Hematopoietic multipotent progenitor cell treated with erythropoietin and hydrocortisone succinate and interleukin-3 and kit ligand, for 15 days (in vitro differentiated cells): Measurements from ENCODE around the gene ZNF175.

Experiments
- DNase-seq: peaks from one replicate; pipeline ENCODE4 v3.0.0-alpha.2; 2015; ENCODE audit warnings: low spot score

The ZNF175 gene

DNA sequence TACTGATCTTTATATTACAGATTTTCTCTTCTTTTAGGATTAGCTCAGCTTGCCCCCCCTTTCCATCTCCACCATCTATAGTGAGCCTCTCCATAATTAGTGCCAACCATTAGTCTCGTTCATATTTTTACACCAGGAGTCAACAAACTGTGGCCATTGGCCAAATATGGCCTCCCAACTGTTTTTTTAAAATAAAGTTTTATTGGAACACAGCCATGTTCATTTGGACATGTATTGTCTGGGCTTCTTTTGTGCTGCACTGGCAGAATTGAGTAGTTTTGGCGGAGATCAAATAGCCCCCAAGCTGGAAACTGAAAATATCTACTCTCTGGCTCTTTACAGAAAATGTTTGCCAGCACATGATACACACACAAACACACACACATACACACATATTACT is 18.4 kb downstream of the ZNF175 start:
- no peak for DNase-seq

DNA sequence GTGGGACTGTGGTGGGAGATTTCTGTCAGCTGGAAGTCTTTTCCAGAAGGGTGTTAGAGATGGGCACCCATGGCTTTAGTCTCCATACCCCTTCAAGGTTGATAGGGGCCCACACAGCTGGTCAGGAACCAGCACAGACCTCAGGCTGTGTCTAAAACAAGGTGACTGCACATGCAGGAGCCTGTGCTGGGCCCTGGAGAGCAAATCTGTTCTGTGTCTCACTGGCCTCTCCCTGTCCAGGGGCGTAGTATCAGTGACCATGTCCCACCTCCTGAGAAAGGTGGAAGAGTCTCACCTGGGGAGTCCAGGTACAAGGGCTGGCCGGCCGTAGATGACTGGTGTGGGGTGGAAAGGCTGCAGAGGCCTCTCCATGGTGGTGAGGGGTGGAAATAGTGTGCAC is 19.4 kb downstream of the ZNF175 start:
- DNase-seq: no peak

DNA sequence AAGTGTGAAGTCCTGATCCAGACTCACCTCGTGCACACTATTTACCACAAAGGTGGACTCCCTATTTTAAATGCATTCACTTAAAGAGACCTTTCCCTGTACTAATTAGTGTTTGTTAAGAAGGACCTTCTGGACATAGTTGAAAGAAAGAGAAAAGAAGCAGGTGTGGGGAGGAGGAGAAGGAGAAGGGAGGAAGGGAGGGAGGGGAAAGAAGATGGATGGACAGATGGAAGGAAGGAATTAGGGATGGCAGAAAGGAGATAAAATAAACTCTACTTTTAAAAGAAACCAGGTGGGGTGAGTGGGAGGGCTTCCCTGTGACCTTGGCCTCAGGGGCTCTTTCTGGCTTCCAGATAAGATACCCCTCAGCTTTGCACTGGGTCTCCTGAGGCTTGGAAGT is 21.4 kb downstream of the ZNF175 start:
- no peak for DNase-seq

DNA sequence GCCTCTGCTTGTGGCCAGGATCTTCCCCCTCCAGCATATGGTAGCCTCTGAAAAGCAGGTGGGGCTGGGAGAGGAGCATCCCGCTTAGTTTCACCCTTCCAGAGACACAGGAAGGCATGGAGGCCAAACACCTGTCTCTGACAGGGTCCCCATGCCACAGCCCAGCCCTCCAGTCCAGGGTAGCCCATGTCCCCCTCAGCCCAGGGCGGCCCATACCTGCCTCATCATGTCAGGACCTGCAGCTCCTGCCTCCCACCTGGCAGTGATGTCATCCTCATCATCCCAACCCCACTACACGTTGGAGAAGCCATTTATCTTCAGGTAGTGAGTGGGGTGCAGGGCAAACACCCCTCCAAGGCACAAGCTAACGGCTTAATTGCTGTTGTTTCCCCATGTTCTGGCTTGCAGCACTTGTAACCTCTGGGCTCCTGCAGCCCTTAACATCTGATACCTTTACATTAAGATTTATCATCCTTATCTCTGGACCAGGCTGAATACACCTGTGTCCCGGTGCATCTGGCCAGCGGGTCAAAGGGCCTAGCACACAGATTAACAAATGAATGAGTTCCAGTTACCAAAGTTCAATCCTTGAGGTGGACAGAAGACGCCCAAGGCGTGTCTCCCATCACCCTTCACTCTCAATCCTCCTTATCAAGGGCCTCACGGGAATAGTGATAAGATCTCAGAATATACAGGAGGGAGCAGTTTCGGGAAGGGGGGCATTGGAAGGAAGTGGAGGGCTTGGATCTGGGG is 22.2 kb downstream of the ZNF175 start:
- no peak for DNase-seq

DNA sequence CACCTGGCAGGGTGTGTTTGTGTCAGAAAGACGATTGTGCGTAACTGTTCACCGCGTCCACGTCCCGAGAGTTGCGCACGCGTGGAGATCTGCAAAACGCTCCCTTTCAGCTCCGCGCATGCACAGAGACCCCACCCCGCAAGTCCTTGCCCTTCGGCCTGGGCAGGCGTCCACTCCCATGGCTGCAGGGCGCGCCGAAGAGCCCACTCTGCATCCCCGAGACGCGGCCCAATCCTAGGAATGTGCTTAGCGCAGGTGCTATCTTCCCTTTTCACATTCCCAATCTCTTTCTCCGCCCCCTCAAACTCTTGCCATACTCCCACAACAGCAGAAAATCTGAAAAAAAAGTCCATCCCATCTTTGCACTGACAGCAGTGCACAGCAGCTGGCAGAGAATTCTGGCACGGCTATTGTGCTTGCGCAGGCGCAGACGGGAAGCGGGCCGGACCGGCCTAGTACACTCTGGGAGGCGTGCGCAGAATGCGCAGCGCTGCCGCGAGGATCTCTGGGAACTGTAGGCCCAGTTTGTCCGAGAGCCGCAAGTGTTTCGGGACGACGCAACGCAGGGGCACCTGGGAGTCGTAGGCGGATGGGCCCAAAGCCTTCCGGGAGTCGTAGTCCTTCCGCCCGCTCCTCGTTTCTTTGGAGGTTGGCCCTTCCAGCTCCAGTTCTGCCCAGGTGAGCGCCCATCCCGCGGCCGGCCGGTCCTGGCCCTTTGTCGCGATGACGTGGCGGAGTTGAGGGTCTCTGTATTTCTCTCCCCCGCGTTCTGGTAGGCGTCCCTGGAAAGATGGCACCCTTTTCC is 23.1 kb downstream of the ZNF175 start:
- DNase-seq: peak; percentile 96

DNA sequence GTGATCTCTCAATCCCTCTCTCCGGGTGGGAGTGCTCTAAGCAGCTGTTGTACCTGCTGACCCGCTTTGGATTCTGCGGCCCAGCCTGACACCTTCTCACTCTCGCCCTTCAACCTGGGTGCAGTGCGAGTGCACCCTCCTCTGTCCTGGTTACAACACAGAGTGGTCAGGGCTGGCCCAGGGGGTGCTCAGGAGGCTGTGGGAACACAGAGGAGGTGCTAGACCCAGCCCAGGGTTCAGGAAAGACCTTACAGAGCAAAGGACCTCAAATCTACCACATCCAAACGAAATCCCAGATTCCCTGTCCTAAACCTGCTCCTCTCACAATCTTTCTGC is 23.7 kb downstream of the ZNF175 start:
- DNase-seq: no peak

DNA sequence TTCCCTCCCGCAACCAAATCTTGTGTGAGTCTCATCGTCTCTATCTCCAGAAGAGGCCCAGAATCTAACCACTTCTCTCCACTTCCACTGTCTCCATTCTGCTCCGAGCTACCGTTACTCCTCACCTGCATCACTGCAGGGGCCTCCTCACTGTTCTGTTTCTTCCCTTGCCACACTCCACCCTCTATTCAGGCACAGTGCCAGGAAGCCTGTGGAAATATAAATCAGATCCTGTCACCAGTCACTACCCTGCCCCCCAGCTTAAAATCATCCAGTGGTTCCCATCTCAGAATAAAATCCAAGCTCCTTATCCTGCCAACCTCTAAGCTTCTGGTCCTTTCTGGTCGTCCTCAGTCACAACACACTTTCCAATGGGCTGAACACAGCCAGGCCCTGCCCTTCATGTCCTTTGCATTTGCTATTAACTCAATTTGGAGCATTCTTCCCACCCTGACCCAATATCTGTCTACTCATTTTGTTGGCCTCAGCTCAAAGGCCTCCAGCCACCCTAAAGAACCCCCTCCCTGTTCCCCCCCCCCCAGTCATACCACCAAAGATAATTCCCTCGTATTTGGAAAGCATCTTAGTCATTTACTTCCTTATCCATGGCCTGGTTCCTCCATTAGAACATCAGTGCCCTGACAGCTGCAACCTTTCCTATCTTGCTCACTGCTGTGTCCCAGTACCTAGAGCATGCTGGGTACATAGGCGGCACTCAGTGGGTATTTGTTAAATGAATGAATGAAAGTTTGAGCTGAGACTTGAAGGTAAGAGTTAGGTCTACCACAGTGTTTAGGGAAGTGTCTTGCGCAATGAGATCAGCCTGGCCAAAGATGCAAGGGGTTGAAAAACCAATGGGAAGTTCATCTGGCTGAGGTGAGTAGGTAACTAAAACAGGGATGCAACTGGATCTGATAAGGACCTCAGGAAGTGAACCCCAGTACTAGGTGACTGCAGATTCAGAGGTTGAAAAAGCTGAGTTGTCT is 24.4 kb downstream of the ZNF175 start:
- DNase-seq: no peak

DNA sequence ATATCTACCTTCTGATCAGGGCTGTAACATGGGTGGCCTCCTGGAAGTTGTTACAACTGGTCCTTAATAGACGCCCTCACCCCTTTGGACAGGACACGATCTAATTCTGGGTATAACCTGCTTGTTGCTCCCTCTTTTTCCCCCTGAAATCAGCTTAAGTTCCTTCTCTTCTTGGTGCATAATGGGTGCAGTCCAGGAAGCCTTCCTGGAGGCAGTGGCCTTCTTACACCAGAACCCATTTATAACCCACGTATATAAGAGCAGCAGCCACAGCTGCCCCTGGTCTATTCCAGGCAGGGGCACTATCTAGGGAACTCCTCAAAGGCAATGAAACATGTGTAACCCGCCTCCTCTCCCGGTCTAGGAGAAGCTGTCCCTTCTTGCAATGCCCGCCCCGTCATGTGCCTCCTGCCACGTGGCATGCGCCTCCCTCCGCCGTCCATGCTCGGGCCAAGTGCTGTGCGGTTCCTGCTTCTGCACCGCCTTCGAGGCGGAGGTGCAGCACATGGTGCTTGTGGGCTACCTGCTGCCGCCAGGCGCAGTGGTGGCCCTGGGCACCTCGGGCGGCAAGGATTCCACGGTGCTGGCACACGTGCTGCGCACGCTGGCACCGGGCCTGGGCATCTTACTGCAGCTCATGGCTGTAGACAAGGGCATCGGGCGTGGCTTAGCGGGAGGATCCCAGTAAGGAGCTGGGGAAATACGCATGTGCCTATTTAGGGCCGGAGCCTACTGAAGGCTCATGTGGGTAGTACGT is 27.3 kb downstream of the ZNF175 start:
- no peak for DNase-seq

DNA sequence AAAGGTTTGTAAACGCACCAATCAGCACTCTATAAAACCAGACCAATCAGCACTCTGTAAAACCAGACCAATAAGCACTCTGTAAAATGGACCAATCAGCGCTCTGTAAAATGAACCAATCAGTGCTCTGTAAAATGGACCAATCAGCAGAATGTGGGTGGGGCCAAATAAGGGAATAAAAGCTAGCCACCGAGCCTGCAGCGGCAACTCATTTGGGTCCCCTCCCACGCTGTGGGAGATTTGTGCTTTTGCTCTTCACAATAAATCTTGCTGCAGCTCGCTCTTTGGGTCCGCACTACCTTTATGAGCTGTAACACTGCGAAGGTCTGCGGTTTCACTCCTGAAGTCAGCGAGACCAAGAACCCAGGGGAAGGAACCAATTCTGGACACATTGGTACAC is 28.0 kb downstream of the ZNF175 start:
- no peak for DNase-seq

DNA sequence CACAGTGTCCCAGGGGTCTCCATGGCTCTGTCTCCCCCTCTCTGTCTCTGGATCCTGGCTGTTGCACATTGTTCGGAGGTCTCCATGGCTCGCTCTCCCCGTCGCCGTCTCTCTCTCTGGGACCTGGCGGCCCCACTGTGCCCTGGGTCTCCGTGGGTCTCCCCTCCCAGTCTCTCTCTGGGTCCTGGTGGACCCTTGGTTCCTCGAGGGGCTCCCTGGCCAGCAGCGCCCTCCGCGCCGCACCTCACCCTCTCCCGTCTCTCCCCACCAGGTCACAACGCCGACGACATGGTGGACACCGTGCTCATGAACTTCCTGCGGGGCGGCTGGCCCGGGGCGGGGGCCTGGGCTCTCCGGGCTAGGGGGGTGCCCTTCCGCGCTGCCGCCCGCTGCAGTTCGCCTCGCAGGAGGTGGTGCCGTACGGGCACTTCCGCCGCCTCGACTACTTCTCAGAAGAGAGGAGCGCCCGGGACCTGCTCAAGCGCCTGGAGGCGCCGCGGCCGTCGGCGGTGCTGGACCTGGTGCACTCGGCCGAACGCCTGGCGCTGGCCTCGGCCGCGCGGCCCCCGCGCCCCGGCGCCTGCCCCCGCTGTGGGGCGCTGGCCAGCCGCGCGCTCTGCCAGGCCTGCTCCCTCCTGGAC is 30.0 kb downstream of the ZNF175 start:
- DNase-seq: no peak

DNA sequence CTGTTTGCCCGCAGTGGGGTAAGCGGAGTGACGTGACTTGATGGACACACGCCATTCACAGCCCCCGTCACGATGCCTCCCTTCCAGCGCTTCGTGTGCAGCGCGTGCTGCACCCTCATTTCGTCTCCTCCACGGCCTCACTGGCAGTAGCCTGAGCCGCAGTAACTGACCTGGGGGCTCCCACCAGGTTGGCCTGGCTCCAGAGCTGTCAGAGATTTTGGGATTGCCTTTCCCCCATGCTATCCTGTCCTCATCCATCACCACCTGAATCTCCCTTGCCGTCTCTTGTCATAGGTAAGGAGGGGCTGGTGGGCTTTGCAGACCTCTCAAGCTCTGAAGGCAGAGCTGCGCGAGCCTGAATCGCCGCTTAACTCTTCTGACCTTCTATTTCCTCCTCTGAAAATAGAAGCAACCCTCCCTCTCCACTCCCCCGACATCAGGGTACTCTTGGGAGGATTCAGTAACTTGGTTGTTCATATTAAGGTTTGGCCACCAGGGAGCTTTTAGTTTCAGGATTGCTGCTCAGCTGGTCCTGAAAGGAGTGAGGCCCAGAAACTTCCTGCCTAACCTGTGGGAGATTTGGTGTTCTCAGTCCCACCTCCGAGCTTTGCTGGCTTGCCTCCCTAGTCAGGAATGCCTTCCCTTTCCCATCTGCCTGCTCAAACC is 31.2 kb downstream of the ZNF175 start:
- no peak for DNase-seq

DNA sequence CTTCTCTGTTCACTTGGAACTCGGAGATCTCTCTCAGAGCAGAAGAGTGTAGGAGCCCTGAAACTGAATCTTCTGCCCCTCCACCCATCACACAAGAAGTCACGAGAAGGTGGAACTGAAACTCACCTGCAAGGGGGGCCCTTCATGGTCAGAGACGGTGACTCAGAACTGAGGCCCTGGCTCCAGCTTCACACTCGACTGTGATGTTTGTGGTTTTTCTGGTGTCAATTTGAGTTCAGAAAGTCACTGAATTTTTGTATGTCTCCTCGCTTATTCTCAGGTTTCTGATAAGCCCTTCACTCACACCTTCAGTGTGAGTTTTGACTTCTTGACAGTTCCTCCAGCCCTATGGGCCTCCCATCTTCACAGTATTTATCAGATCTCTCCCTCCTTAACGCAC is 36.0 kb downstream of the ZNF175 start:
- no peak for DNase-seq

DNA sequence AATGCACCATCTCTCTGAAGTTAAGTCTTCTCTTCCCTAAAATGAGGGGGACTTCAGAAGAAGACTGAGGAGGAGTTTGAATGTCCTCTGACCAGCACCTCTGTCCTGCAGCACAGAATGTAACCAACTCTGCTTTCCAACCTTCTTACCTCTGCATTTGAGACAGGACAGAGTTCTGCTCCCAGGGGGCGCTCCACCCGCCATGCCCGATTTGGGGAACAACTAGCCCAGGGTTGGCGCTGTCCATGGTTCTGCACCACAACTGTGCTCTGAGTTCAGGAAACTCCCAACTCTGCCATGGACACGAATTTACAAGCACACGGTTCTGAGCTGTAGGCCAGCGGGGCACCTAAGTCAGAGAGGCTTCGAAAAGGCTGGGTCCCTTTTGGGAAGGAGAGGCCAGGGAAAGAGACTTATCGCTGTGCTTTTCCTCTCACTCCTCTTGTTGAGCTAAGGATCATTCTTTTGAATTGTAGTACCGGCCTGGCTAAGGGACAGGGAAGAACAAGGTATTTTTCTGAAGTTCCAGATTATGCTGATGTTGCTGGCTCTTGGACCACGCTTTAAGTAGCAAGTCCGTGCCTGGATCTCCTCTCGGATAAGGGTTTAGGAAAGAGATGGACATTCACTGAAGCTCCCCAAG is 37.0 kb downstream of the ZNF175 start:
- DNase-seq: peak; percentile 74

DNA sequence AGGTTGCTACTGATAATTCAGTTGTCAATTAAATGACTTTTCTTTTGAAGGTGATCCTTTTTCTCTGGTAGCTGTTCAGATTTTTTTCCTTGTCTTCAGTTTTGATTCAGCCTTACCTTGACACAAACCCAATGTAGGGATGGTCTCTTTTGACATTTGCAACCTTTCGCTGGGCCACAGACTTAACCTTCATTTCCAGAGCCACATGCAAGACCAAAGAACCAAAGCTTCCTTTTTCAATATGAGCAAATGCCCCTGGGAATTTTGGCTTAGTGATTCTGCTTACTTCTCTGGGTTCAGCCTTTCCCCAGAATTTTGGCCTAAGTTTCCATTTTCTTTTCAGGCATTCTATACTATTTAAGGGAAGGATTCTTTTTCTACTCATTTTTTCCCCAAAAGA is 39.5 kb downstream of the ZNF175 start:
- no peak for DNase-seq

DNA sequence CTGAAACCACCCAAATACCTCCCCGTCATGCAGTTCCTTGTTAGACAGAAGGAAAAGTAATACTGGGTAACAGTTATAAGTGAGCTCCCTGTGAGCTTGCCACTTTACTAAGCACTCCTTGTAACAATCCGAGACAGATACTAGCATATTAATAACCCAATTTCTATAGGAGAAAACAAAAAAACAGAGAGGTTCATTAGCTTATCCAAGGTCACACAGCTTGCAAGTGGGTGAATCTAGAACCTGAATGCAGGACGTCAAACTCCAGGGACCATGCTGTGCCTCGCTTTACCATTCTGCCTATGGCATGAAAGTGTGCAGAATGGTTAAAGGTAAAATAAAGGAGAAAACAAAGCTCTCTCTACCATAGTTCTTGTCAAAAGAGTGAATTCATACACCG is 43.7 kb downstream of the ZNF175 start:
- no peak for DNase-seq

DNA sequence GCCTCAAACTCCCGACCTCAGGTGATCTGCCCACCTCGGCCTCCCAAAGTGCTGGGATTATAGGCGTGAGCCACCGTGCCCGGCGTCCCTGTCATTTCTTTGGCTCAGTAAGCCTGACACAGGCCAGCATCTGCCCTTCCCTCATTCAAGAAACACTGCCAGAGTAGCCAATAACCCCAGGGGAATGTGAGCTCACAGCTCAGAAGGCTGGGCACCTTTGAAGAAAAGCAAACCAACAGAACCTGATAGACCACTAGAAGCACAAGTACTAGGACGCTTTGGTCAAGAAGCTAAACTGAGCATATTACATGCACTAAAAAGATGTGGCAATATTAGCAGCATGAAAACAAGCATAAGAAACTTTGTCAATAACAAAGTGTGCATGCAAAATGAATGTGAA is 44.9 kb downstream of the ZNF175 start:
- no peak for DNase-seq

DNA sequence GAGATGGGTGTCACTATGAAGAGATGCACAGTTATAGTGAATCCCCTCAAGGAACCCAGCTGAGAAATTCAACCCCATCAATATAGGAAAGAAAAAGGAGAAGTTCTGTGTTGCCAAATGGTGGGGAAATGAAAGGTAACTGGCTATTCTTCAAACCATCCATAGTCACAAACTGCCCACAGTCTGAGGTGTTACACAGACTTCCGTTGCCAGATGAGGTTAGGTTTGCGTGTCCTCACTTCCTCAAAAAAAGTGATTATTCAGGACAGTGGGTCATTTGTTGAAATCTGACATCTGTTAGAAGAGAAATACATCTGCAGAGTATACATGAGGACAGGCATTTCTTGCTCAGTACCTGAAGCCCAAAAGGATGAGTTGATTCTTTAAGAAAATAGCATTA is 50.1 kb downstream of the ZNF175 start:
- DNase-seq: no peak

DNA sequence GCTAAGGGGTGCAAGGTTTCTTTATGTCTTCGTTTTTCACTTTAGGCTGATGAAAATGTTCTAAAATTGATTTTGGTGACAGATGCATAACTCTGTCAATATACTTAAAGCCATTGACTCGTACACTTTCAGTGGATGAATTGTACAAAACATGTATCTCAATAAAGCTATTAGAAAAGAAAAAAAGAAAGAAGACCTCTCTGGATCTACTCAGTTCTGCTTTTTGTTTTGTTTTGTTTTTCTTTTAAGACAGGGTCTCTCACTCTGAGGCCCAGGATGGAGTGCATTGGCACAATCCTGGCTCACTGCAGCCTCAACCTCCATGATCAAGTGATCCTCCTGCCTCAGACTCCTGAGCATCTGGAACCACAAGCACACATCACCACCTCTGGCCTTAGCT is 55.6 kb downstream of the ZNF175 start:
- no peak for DNase-seq

DNA sequence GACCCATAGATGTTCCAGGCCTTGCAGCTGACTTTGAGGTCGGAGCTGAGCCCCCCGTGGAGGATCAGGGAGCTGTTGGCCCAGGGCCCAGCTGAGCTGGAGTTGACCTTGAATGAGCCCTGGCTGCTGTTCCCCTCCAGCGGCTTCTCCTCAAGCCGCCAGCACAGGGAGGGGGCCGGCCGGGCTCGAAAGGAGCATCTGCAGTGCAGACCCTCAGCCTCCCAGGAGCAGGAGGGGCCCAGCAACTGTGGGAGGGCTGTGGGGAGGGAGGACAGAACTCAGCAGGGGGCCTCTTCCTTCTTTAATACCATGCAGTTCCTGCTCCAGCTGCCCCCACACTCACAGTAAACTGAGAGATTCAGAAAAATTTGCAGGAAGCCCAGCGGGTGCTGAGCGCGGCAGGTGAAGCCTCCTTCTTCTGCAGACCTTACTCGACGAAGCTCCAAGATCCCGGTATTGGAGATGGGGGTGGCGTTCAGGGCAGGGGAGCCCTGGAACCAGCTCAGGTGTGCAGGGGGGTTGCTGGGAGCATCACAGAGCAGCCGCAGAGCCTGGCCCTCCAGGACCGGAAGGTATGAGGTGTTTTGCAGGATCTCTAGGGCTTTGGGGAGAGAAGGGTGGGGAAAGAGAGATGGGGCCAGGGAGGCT is 56.5 kb downstream of the ZNF175 start:
- no peak for DNase-seq
